Daoy (cell line): ENCODE results near the gene CDC6. TPM values are rescaled to one million over a fixed set of nuclear protein-coding genes. Genes with fewer than 3 reads are reported as not detected.

Experiments
- DNase-seq: peaks from one replicate; pipeline ENCODE4 v3.0.0-alpha.2; 2015; ENCODE audit warnings: low read depth
- total RNA-seq: library from RNA; depleted of rRNA; stranded (reverse); fragments of >200 nt; shearing (Covaris generic); gene quantifications from 2 replicates; pipeline ENCODE4 v1.2.3, GENCODE V29; 2014

Gene CDC6
- total RNA-seq, 1 experiment from 2014 or later = 124 TPM

DNA sequence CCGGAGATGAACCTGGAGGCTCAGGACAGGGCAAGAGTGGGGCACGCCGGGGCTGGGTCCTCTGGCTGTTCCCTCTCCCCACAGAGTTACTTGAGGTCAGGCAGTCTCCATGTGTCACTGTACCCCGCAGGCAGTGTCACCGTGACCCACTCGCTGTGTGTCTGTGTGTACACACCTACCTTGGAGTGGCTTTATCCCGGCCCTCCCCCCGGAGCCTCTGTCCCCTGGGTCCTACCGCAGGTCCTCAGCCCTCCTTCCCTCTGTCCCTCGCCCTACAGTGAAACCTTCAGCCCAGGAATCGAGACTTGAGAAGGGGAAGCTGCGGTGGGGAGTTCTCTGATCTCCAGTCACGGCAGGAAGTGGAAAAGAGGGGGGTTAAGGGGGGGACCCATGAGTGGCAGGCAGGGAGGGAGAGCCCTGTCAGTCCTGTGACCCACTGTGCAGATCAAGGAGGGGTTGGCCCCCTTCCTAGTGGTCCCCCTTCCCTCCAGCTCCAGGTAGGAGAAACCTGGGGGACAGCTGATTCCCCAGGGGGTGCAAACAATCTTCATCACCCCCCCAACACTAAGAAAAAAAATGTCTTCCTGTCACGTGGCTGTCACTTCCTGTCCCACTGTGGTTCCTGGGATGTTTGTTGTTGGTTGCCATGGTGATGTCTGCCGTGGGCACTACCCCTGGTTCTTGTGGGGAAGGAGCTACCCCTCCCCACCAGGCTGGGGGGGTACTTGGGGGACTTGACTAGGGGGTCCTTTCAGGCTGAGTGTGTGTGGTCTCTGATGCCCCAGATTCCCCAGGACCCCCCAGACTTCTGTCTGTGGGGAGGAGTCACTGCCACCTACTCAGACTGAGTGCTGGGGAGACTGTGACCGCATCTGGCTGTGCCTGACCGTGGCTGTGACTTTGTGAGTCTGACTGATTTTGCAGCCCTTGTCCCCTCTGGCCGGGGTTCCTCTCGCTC is 35.0 kb downstream of the CDC6 start:
- DNase-seq = peak; percentile 91

- DNase-seq = peak; percentile 64
Observed at GRCh38 chr17:40323391-40324381, 36.0 kb downstream of the CDC6 start.

DNA sequence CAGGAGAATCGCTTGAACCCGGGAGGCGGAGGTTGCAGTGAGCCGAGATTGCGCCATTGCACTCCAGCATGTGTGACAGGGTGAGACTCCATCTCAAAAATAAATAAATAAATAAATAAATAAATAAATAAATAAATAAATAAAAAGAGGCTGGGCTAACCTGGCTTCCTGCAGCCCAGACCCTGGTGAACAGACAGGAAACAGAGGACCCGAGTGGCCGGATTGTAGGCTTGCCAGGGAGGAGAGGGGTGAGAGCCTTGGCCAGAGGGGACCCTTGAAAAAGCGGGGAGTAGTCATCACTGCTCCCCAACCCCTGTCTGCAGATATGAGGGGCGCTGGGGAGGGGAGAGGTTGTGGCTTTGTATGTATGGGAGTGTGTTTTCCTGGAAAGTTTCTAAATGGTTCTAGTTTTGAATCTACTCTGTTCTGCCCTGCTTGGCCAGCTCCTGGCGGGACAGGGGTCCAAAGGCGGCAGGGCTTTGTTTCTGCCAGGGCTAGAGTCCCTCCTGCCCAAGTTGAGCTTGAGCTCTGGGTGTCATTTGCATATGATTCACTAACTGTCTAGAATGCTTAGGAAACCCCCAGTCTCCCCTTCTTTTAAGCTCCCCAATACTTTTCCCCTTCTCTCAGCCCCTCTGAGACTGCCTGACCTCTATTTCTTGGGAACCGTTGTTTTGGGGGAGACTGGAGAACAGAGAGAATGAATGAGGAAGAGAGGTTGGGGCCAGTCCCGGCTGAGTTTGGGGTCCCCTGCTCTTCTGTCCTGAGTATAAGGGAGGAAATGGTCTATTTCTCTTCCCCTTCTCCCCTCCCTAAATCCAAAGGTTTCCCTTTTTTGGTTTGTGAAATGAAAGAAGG is 37.7 kb downstream of the CDC6 start:
- DNase-seq = no peak

GRCh38 chr17:40326014-40326831 is 38.5 kb downstream of the CDC6 start:
- no peak for DNase-seq

DNA sequence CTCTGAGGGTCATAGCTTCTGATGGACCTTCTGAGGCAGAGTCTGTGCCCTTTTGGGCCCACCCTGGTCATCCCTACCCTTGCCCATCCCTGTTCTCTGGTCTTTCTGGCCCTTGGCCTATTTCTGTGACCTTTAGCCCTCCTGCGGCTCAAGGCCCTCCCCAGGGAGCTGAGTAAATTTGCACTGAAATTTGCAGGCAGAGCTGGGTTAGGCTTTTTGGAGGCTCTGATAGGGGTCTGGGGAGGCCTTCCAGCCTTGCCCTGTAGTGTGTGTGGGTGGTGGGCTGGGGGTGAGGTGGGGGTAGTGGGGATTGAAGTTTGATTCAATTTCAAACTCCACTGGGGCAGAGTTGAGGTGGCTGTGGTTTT is 39.1 kb downstream of the CDC6 start:
- no peak for DNase-seq

DNA sequence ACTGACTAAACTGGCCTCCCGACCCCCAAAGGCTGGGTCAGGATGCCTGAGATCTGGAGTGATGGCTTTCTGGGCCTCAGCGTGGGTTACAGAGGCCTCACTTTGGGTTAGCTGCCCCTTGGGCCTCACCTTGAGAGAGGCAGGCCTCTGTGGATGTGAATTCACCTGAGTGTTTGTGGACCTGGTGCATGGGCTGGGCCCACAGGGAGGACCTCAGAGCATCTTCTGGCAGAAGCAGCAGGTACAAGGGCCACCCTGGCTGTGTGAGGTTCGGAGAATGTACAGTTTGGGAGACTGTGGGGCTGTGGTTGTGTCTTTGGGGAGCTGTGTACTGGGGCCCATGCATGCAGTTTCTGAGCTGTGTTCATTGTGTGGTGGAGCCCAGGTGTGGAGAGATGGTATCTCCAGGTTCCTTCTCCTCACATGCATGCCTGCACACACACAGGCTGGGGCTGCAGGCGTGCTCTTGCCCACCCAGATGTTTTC is 39.6 kb downstream of the CDC6 start:
- DNase-seq = no peak

DNA sequence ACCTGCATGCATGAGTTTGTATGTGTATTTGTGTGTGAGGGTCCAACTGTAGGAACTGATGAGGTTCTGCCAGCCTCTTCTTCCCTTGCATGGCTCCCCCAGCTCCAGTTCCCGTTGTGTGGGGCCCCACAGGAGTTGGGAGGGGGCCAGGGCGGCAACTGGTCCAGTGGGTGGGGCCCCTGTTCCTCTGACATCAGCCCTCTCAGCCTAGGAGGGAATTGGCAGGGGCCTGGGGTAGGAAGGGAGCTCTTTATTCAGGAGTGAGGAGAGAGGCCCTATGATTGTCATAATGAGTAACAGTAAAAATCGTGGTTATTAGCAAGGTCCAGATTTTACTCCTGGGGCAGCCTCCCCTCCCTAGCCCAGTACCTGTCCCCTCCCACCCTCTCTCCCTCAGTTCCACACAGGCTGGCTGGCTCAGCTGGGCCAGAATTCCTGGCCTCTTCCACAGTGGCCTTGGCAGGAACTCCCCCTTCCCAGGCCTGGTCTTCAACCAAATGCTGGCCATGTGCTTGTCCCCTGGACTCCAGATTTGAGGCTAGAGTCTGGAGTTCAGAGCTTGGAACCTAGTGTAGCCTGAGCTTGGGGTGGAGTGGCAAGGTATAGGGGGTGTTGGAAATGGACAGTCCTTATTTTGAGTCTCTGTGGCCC is 40.2 kb downstream of the CDC6 start:
- no peak for DNase-seq

- DNase-seq = no peak
Observed at GRCh38 chr17:40328386-40328766, 40.7 kb downstream of the CDC6 start.

DNA sequence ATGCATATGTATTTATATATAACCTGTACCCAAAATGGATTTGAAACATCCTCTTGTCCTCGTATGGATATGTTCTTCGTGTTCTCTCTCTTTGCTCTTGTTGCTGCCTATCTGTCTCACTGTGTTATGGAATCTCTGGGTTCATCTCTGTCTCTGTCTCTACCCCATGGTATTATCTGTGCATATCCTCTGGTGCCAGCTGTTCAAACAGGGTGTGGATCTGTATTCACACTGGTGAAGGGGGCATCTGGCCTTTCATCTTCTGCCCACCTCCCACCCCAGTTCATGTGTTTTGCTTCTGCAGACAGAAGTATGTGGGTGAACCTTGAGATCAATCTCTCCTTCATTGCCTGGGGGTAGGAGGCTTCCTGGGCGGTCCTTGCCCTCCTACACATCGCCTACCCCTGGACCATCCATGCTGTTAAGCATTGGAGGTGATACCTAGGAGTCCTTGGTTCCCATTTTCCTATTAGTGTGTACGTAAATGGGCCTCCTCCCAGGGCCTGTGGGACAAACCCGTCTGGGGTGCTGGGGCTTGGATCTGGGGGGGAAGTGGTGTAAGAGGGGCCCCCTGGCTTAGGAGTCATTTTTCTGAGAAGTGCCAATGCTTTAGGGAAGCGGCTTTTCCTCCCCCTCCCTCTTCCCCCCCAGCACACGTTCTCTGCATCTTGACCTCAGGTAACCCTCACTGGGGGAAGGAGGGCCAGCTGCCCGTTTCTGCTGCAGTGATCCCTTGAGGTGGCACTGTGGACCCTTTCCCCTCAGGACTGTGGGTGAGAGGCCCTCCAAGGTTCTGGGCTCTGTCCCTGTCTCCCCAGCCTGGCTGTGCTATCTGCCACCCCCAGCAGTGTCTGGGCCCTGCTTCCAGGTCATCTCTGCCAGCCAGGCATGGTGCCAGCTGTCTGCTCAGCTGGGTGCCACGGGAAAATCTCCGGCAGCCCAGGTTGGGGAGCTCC is 42.4 kb downstream of the CDC6 start:
- DNase-seq = no peak

GRCh38 chr17:40330850-40331470 is 43.3 kb downstream of the CDC6 start:
- no peak for DNase-seq

DNA sequence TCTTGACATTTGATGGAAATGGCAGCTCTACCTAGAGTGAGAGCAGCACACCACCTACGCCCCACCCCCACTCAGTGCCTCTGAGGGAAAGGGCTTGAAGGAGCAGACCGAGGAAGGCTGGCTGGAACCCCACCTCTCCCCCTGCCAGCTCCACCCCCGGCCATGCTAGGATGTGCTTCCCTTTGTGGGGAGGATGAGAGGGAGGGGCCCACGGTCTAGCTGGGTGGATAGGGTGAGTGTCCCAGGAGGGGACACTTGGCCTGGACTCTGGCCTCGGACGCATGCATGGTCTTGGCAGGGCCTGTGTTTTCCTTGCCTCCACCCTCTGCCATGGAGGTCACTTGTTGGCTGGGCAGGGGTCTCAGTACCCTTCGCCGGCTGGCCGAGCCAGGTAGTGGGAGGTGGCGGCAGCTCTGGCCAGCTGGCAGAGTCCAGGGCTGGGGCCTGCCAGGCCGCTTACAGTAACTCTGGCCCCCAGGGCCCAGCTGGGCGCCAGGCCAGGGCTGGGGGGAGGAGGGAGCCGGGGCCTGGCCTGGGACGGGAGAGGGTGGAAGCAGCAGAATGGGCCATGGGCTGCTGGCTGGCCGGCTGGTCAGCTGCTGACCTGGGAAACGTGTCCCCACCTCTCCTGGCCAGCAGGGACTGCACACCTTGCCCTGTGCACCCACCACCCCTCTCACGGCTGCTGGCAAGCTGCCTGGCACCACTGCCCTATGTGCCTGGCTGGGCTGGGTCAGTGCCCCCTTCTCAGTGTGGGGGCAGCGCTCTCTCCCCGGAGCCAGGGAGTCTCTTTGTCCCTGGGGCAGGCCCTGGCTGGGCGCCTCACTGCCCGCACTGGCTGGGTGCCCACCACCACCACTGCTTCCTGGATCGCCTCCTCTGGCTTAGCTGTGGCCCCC is 44.3 kb downstream of the CDC6 start:
- DNase-seq = peak; percentile 59

DNA sequence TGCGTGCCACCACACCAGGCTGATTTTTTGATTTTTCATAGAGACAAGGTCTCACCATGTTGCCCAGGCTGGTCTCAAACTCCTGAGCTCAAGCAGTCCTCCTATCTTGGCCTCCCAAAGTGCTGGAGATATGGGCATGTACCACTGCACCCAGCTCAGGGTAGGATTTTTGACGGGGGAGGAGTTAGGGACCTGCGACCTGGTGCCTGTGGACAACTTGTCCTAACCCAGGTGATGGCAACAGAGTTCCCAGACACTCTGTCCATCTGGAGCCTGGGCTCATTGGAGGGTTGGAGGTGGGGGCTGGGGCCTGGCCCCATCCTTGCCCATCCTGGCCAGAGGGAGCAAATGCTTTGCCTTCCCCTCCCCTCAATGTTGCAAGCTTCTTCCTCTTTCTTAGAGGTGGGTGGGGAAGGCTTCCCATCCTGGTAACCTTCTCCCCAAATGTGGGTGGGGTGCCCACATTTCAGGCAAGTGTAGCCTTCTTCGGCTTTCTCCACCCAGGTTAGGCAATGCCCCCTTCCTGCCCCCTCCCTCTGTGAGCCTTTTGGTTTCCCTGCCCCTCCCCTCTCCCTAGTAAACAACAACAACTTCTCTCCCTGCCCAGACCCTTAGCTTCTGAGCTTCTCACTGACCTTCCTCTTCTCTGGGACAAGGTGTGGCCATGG is 46.2 kb downstream of the CDC6 start:
- DNase-seq = no peak

DNA sequence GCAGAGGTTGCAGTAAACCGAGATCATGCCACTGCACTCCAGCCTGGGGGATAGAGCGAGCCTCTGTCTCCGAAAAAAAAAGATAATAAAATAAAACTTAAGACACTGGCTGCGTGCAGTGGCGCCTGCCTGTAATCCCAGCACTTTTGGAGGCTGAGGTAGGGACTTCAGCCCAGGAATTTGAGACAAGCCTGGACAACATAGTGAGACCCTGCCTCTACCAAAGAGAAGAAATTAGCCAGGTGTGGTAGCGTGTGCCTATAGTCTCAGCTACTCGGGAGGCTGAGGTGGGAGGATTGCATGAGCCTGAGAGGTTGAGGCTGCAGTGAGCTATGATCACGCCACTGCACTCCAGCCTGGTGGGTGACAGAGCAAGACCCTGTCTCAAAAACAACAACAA is 47.9 kb downstream of the CDC6 start:
- DNase-seq = no peak

GRCh38 chr17:40337351-40337750 is 49.7 kb downstream of the CDC6 start:
- DNase-seq = no peak

GRCh38 chr17:40338058-40338457 is 50.4 kb downstream of the CDC6 start:
- no peak for DNase-seq

DNA sequence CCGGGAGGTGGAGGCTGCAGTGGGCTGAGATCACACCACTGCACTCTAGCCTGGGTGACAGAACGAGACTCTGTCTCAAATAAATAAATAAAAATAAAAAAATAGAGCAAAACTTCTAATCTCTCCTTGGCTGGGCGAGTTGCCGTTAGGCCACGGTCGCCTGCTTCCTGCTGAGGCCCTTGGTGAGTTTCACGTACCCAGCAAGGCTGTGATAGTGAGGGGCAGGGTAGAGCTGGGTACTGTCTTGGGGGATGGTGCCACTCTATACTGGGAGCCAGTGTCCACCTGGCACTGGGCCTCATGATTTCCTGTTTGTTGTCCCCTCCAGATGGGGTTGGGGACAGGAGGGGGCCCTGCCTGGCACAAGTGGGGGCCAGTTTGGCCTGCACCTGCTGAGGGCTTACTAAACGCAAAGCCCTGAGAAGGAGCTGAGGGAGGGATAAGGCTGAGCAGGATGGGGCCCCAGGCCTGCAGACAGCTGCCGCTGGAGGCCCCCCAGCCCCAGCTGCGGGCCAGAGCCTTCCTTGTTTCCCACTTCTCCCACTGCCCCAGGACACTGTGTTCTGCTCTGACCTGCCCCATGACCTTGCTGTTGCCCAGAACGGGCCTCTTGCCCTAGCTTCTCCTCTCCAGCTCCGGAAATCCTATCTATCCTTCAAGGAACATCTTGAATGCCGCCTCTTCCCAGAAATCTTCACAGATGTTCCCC is 51.4 kb downstream of the CDC6 start:
- DNase-seq = no peak
